Fibroblast of pulmonary artery (primary cell): ENCODE data around the gene ZNF280D.

ENCODE experiments used
- DNase-seq: peaks from one replicate; pipeline ENCODE4 v3.0.0-alpha.2; 2010; ENCODE audit warnings: low read depth
- H3K4me3 ChIP-seq: replicated peaks from 2 replicates; pipeline ENCODE4 v1.5.1; 2011; ENCODE audit warnings: low read depth, mild to moderate bottlenecking, control low read depth, low read length, moderate library complexity
- TF ChIP-seq, protein P1 (sequence below): IDR thresholded peaks from 2 replicates; pipeline ENCODE4 v1.5.1; 2011; ENCODE audit warnings: mild to moderate bottlenecking, control low read depth, low read length, inconsistent platforms; ENCODE audit errors: missing control alignments

ZNF280D gene

DNA sequence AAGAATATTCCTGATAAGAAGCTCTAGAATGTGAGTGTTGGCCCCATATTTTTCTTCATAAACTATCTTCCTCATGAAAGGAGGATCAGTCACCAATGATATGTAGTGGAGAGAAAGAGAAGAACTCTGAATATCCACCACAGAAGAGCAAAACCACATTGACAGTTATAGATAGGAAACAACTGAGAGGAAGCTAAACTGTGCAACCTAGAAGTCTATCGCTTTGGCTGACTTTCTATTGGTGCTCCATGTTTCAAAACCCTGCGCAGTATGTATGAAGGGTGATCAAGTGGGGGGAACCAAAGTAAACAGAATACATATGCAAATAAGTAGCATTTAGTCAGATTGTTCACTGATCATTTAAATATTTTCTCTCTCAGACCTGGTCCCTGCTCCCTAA is 41.0 kb upstream of the ZNF280D start:
- DNase-seq = no peak
- no peak overlapping the region for H3K4me3 ChIP-seq
- TF ChIP-seq, protein P1, sequence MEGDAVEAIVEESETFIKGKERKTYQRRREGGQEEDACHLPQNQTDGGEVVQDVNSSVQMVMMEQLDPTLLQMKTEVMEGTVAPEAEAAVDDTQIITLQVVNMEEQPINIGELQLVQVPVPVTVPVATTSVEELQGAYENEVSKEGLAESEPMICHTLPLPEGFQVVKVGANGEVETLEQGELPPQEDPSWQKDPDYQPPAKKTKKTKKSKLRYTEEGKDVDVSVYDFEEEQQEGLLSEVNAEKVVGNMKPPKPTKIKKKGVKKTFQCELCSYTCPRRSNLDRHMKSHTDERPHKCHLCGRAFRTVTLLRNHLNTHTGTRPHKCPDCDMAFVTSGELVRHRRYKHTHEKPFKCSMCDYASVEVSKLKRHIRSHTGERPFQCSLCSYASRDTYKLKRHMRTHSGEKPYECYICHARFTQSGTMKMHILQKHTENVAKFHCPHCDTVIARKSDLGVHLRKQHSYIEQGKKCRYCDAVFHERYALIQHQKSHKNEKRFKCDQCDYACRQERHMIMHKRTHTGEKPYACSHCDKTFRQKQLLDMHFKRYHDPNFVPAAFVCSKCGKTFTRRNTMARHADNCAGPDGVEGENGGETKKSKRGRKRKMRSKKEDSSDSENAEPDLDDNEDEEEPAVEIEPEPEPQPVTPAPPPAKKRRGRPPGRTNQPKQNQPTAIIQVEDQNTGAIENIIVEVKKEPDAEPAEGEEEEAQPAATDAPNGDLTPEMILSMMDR = no peak

DNA sequence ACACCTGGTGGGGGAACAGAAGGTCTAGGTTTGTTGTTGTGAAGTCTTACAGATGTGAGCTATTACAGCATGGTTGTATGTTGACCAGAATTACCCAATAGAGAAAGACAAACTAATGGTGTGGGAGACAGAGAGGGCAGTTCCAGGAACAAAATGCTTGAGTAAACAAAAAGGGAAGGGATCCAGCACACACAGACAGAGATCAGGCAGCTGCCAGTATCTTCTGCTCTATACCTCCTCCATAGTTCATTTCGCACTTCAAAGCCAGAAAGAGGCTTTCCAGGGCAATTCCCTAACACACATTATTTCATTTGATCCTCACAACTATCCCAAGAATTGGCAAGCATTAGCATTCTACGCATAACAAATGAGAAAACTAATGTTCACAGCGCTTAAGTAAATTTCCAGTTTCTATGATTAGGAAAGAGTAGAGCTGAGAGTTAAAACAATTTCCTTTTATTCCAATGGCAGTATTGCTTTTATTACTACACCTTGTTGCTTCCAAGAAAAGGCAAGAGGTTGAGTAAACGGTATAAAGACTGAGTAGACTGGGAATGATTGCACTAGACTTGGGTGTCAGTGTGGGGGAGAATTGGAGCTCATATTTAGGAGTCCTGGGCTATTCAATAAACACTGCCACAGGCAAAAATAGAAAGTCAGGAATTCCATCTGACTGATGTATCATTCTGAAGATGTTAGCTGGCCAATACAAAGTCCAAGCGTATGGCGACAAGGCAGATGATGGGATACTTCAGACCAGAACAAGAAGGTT is 39.7 kb upstream of the ZNF280D start:
- TF ChIP-seq, protein P1 = no peak
- no peak overlapping the region for H3K4me3 ChIP-seq
- DNase-seq = peak; percentile 65

DNA sequence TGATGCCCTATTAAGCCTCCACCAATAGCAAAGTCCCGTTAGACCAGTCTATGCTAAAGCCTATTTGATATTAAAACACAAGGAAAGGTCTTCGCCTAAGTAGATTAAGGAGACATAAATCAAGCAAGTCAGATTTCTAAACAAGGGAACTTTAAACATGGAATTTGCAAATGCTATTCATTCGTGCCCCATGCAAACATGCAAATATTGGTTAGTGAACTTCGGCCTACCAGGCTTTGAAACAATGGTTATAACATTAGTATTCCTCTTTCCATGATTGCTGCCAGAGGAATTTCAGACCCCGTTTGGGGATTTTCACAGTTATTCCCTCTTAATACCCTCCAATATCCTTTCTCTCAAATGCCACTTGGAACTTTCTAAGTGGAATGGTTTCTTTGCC is 36.9 kb upstream of the ZNF280D start:
- DNase-seq = no peak
- no peak overlapping the region for H3K4me3 ChIP-seq
- TF ChIP-seq, protein P1 = no peak

DNA sequence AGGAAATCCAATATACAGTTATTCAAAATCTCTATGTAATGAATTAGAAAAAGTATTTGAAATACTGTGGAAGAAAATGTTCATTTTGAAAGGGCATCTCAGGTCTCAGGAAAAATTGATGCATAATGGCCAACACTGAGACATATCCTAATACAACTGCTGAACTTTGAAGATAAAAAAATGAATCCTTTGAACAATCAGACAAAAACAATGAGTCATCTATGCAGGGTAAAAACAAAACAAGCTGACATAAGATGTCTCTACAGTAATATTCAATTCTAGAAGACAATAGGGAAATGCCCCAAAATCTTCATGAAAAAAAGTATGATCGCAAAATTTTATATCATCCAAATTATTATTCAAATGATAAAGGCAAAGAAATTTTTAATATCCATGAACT is 34.0 kb upstream of the ZNF280D start:
- no peak overlapping the region for H3K4me3 ChIP-seq
- peak; percentile 56 for DNase-seq
- TF ChIP-seq, protein P1 = no peak

DNA sequence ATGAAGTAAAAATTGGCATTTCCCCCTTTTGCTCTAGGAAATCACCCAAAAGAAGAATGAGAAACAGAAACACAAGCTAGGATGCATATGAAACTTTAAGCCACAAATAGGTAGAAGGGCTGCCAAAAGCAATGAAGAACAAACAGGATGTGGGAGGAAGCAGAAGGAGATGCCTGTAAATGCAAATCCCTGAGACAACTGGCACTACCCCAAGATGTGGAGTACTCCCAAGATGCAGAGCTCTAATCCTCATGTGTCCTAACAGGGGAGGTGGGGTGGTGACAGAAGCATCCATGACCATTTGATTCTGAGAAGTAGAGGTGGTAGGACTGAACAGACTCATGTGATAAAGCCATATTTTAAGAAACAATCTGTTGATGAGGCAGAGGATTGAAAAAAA is 31.9 kb upstream of the ZNF280D start:
- peak; percentile 92 for DNase-seq
- no peak overlapping the region for H3K4me3 ChIP-seq
- TF ChIP-seq, protein P1 = no peak

DNA sequence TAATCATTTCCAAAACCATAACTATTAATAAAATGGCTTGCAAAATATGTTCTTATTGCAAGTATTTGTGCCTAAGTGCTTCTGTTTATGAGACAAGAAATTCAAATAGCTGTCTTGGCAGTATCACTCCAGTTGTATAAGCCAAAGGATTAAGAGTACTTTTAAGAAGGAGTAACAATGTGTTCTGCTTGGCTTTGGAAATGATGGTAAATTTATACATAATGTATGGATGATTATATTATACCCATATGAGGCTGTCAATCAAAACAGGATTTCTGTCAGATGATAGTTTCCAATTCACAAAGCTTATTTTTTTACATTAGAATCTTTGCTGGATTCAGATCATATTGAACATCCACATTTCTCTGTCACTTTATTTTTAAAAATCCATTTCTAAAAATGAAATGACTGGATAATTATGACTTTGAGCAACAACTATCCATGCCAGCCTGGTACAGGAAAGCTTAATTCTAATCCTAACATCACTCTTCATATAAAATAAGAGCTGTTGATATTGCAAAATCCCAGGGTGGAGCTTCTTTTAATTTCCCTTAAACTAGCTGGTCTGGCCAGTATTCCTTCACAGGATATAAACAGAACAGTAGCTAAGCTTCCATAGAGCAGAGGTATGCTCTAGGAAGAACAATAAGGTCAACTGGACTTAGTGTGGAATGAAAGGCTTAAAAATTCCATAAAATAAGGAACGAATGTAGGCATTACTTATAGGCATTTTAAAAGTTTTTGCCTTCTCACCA is 30.0 kb upstream of the ZNF280D start:
- TF ChIP-seq, protein P1 = no peak
- H3K4me3 ChIP-seq = no peak overlapping the region
- DNase-seq = peak; percentile 54
